Sigmoid colon (tissue), 4 donors: ENCODE measurements around the gene UCKL1.

ENCODE experiments used
- POLR2A ChIP-seq, 2 donors: fragments of 450-650 bp; IDR thresholded peaks; one replicate each; pipeline ENCODE4 v1.6.1; 2016; ENCODE audit warnings: antibody characterized with exemption in 2 of 2, mild to moderate bottlenecking in 2 of 2, moderate library complexity in 2 of 2
- POLR2AphosphoS5 ChIP-seq, 4 donors: sonication (generic); formaldehyde crosslinking; IDR thresholded peaks; one replicate each; pipeline ENCODE4 v1.6.1; 2017; ENCODE audit warnings: antibody characterized with exemption in 4 of 4
- TF ChIP-seq, protein P1 (sequence below), 4 experiments: fragments of 450-650 bp in 3 of 4; fragments of 200-600 bp in 1 of 4; IDR thresholded peaks; one replicate each; pipeline ENCODE4 v1.5.1; 2016 to 2019; ENCODE audit warnings: antibody characterized with exemption in 4 of 4, mild to moderate bottlenecking in 3 of 4, moderate library complexity in 2 of 4

DNA sequence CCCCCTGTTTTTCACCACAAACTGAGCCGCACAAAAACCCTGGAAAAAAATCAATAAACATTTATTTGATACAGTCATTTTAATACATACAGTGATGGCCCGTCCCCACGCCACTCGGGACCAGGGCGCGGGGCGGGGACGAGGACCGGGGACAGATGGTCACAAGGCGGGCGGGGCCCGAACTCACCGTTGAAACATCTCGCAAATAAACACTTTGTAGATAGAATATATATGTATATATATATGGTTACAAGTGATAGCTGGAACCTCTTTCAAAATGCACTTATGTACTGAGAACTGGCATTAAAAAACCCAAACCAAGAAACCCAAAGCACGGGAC lies 418 bp upstream of the UCKL1 start:
- TF ChIP-seq, protein P1, sequence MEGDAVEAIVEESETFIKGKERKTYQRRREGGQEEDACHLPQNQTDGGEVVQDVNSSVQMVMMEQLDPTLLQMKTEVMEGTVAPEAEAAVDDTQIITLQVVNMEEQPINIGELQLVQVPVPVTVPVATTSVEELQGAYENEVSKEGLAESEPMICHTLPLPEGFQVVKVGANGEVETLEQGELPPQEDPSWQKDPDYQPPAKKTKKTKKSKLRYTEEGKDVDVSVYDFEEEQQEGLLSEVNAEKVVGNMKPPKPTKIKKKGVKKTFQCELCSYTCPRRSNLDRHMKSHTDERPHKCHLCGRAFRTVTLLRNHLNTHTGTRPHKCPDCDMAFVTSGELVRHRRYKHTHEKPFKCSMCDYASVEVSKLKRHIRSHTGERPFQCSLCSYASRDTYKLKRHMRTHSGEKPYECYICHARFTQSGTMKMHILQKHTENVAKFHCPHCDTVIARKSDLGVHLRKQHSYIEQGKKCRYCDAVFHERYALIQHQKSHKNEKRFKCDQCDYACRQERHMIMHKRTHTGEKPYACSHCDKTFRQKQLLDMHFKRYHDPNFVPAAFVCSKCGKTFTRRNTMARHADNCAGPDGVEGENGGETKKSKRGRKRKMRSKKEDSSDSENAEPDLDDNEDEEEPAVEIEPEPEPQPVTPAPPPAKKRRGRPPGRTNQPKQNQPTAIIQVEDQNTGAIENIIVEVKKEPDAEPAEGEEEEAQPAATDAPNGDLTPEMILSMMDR (IDR thresholded peaks at IDR 0.05) = no peak
- no peak for TF ChIP-seq POLR2AphosphoS5 (IDR thresholded peaks at IDR 0.05)
- no peak for TF ChIP-seq POLR2A (IDR thresholded peaks at IDR 0.05)
